ENCODE data around the gene TOMT.

Gene TOMT

DNA sequence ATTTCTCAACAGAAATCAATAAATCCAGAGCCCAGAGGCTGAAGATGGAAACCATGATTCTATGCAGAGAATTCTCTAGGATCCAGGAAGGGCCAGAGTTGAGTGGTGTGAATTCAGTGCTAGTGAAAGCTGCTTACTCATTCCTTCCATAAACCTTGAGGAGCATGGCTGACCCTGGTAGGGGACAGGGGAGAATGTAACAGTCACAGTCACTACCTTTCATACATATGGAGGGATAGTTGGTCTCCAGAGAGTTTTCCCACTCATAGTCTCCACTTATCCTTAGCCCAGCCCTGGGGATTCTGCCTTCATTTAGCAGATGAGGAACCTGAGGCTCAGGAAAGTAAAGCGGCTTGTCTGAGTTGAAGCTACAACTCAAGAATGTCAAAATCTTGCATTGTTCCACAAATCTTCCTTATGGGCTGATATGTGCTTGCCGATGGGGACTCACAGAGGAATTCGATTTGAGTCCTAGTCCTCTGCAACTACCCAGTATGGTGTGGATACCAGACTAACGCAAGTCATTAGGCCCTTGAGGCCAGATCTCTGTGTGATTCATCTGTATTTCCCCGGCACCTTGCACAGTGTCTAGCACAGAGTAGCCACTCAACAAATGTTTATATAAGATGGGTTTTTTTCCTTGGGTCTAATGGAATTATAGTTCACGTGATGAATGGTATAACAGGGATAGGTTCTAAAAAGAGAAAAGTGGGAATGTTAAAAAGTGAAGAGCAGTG lies 10.5 kb downstream of the TOMT start:
- TF ChIP-seq, protein P1, sequence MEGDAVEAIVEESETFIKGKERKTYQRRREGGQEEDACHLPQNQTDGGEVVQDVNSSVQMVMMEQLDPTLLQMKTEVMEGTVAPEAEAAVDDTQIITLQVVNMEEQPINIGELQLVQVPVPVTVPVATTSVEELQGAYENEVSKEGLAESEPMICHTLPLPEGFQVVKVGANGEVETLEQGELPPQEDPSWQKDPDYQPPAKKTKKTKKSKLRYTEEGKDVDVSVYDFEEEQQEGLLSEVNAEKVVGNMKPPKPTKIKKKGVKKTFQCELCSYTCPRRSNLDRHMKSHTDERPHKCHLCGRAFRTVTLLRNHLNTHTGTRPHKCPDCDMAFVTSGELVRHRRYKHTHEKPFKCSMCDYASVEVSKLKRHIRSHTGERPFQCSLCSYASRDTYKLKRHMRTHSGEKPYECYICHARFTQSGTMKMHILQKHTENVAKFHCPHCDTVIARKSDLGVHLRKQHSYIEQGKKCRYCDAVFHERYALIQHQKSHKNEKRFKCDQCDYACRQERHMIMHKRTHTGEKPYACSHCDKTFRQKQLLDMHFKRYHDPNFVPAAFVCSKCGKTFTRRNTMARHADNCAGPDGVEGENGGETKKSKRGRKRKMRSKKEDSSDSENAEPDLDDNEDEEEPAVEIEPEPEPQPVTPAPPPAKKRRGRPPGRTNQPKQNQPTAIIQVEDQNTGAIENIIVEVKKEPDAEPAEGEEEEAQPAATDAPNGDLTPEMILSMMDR (IDR thresholded peaks at IDR 0.05; ENCODE audit: low read depth, low read length) = no peak
- TF ChIP-seq EZH2phosphoT487 (IDR thresholded peaks at IDR 0.05; ENCODE audit: low read depth) = no peak
- no peak overlapping the region for H3K27ac ChIP-seq (ENCODE audit: low read length)
- H3K4me1 ChIP-seq (ENCODE audit: low read length) = peaks cover 13% of the 10 kb centered on the region
- no peaks in the 10 kb centered on the region for H4K20me1 ChIP-seq (ENCODE audit: insufficient read depth, low read length)
- no peak overlapping the region for H3K4me3 ChIP-seq (ENCODE audit: low read length)
- H3K79me2 ChIP-seq (ENCODE audit: low read length) = 0 out of 2 replicates have a peak, but pooled peaks cover 3% of the 10 kb centered on the region
- H3K36me3 ChIP-seq (replicated peaks; ENCODE audit: low read depth, low read length) = no peaks in the 10 kb centered on the region
- H3K4me2 ChIP-seq (ENCODE audit: low read length) = no peak overlapping the region
- no peak overlapping the region for H2AFZ ChIP-seq (ENCODE audit: low read depth, low read length)
- no peak overlapping the region for H3K9ac ChIP-seq (ENCODE audit: low read length)
- no peaks in the 10 kb centered on the region for H3K27me3 ChIP-seq (ENCODE audit: low read depth, low read length)
- H3K9me3 ChIP-seq (ENCODE audit: insufficient read depth, low read length) = no peaks in the 10 kb centered on the region

- H3K27ac ChIP-seq (ENCODE audit: low read length) = no peak overlapping the region
- H3K79me2 ChIP-seq (ENCODE audit: low read length) = no peaks in the 10 kb centered on the region
- no peak overlapping the region for H2AFZ ChIP-seq (ENCODE audit: low read depth, low read length)
- no peak overlapping the region for H3K9ac ChIP-seq (ENCODE audit: low read length)
- TF ChIP-seq, protein P1 (IDR thresholded peaks at IDR 0.05; ENCODE audit: low read depth, low read length) = no peak
- TF ChIP-seq EZH2phosphoT487 (IDR thresholded peaks at IDR 0.05; ENCODE audit: low read depth) = no peak
- no peak overlapping the region for H3K4me2 ChIP-seq (ENCODE audit: low read length)
- H3K4me3 ChIP-seq (ENCODE audit: low read length) = no peak overlapping the region
- H3K36me3 ChIP-seq (replicated peaks; ENCODE audit: low read depth, low read length) = no peaks in the 10 kb centered on the region
- H4K20me1 ChIP-seq (ENCODE audit: insufficient read depth, low read length) = no peaks in the 10 kb centered on the region
- H3K27me3 ChIP-seq (ENCODE audit: low read depth, low read length) = no peaks in the 10 kb centered on the region
- no peaks in the 10 kb centered on the region for H3K4me1 ChIP-seq (ENCODE audit: low read length)
- no peaks in the 10 kb centered on the region for H3K9me3 ChIP-seq (ENCODE audit: insufficient read depth, low read length)
These were observed 13.5 kb downstream of the TOMT start for GRCh38 chr11:72119198-72119597.

GRCh38 chr11:72120930-72121329 lies 15.2 kb downstream of the TOMT start:
- Histone ChIP-seq H4K20me1 (ENCODE audit: insufficient read depth, low read length) (no peaks in the 10 kb centered on the region), H3K27ac (ENCODE audit: low read length) (no peak overlapping the region)
- TF ChIP-seq EZH2phosphoT487 (IDR thresholded peaks at IDR 0.05; ENCODE audit: low read depth) = no peak
- TF ChIP-seq, protein P1 (IDR thresholded peaks at IDR 0.05; ENCODE audit: low read depth, low read length) = no peak

DNA sequence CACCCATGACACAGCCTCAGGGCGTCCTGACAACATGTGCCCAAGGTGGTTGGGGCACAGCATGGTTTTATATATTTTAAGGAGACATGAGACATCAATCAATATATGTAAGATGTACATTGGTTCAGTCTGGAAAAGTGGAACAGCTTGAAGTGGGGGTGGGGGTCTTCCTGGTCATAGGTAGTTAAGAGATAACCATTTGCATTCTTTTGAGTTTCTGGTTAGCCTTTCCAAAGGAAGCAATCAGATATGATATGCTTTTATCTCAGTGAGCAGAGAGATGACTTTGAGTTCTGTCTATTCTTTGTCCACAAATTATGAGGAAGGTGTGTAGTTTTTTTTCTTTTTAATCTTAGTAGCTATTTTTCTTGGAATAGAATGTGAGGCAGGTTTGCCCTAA lies 16.9 kb downstream of the TOMT start:
- H3K4me2 ChIP-seq (ENCODE audit: low read length) = no peak overlapping the region
- no peaks in the 10 kb centered on the region for H3K79me2 ChIP-seq (ENCODE audit: low read length)
- H3K9ac ChIP-seq (ENCODE audit: low read length) = no peak overlapping the region
- no peaks in the 10 kb centered on the region for H3K36me3 ChIP-seq (replicated peaks; ENCODE audit: low read depth, low read length)
- H3K27me3 ChIP-seq (ENCODE audit: low read depth, low read length) = no peaks in the 10 kb centered on the region
- no peak overlapping the region for H3K27ac ChIP-seq (ENCODE audit: low read length)
- no peak overlapping the region for H2AFZ ChIP-seq (ENCODE audit: low read depth, low read length)
- no peaks in the 10 kb centered on the region for H4K20me1 ChIP-seq (ENCODE audit: insufficient read depth, low read length)
- no peaks in the 10 kb centered on the region for H3K4me1 ChIP-seq (ENCODE audit: low read length)
- no peak for TF ChIP-seq EZH2phosphoT487 (IDR thresholded peaks at IDR 0.05; ENCODE audit: low read depth)
- TF ChIP-seq, protein P1 (IDR thresholded peaks at IDR 0.05; ENCODE audit: low read depth, low read length) = no peak
- H3K9me3 ChIP-seq (ENCODE audit: insufficient read depth, low read length) = no peaks in the 10 kb centered on the region
- no peak overlapping the region for H3K4me3 ChIP-seq (ENCODE audit: low read length)

More at GRCh38 chr11:72120930-72121329, 15.2 kb downstream of the TOMT start:
- no peak overlapping the region for H2AFZ ChIP-seq (ENCODE audit: low read depth, low read length)
- H3K4me1 ChIP-seq (ENCODE audit: low read length) = no peaks in the 10 kb centered on the region
- no peaks in the 10 kb centered on the region for H3K79me2 ChIP-seq (ENCODE audit: low read length)
- H3K4me3 ChIP-seq (ENCODE audit: low read length) = no peak overlapping the region
- H3K27me3 ChIP-seq (ENCODE audit: low read depth, low read length) = no peaks in the 10 kb centered on the region
- no peaks in the 10 kb centered on the region for H3K36me3 ChIP-seq (replicated peaks; ENCODE audit: low read depth, low read length)
- H3K9me3 ChIP-seq (ENCODE audit: insufficient read depth, low read length) = no peaks in the 10 kb centered on the region
- H3K4me2 ChIP-seq (ENCODE audit: low read length) = no peak overlapping the region
- H3K9ac ChIP-seq (ENCODE audit: low read length) = no peak overlapping the region

Data from OCI-LY3 (cell line).